ENCODE data around the gene PACRG.
"Not testable (repeated sequence)": the region's sequence is repeated elsewhere in the genome, so short reads cannot be mapped to it uniquely, and the experiment has no call there.

PACRG gene

DNA sequence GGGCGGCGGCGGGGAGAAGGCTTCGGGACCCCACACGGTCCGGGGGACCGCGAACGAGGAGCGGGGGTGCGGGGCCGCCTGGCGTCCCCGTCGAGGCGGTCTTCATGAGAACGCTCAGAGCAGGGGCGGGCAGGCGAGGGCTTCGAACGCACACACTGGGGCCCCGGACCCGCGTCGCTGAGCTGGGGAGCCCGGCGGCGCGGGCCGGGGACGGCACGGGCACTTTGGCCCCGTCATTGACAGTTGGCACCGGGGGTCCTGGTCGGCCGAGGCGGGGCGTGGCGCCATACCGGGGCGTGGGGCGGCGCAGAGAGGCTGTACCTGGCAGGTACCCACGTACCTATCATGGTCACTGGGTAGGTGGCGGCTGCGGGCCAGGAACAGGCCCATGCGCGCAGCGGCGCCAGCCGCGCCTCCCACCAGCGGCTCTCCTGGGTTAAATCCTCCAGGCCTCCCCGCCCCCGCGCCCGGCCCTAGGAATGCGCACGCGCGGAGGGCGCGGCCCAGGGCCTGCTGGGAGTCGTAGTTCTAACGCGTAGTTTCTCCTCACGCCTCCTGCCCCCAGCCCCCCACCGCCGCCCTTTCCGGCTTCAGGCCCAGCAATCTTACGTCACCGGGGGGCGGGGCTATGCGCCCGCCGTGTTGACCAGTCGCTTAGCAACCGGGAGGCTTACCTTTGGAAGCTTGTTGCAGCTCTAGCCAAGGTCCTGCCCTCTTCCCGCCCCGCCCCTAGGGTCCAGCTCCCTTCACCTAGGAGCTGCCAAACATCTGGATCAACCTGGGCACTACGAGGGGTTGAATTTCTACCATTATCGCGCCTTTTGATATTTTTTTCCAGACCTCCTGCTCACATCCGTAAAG is at the start of gene PACRG, which contains the start of gene PRKN:
PACRG (plus strand) TSS at position 653 of the 861 bp plus-strand sequence.
PRKN (minus strand) TSS at position 445 of the 861 bp plus-strand sequence.
- FAIRE-seq: peak; percentile 76
- peak; percentile 98 for DNase-seq (ENCODE audit: low spot score)

DNA sequence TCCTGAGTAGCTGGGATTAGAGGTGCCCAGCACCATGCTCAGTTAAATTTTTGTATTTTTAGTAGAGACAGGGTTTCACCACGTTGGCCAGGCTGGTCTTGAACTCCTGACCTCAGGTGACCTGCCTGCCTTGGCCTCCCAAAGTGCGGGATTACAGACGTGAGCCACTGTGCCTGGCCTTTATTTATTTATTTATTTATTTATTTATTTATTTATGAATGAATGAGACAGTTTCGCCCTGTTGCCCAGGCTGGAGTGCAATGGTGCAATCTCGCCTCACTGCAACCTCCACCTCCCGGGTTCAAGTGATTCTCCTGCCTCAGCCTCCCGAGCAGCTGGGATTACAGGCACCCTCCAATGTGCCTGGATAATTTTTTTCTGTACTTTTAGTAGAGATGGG is 48.9 kb upstream of the PACRG start:
- not testable (repeated sequence) for FAIRE-seq; DNase-seq (ENCODE audit: low spot score)

DNA sequence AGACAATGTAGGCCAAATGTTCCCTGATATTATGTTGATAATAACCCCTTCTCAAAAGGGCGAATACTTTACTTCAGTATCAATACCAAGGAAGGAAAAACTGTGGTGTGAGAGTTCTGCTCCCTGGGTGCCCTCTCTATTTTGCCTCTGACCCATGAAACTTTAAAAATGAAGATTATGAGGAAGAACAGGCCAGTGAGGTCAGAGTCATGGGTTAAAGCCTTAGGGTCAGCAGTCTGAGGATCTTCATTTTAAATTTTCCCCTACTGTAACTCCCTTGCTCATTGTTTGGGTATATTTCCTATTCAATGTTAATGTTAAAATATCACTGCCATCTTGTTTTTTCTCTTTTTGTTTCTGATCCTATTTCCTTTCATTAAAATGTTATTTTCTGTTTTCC is 48.1 kb upstream of the PACRG start:
- DNase-seq (ENCODE audit: low spot score) (no peak), FAIRE-seq (no peak)

DNA sequence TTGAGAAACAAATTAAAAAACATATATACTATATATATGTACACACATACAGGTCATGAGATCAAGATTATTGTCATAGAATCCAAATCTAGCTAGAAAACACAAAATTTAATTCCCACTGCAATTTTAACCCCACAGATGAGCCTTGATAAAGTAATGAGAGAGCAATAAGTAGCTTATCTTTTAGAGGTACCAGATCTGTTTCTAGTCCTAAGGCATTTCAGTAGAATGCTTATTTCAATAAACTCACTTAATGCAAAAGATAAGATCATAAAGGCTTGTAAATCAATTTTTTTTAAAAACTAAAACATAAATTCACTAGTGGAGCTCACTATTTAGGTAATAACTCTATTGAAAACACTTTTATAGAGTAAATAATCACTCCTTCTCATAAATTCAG is 47.4 kb upstream of the PACRG start:
- FAIRE-seq (no peak), DNase-seq (ENCODE audit: low spot score) (no peak)

DNA sequence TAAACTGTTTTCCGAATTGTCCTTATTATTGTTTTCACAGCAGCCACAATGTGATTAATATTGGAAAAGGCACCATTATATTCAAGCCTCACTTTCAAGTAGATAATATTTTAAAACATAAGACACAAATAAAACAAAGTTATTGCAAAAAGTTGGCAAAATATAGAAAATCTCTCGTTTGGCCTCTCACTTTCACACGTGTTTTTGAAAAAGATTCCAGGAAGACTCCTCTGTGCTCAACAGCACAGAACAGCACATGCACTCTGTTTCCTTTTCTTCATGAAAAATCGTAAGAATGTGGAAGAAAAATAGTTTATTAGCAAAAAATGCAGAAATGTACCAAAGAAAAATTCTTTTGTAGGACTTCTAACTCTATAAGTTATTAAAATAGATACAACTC is 46.9 kb upstream of the PACRG start:
- no peak for FAIRE-seq
- DNase-seq (ENCODE audit: low spot score): no peak

DNA sequence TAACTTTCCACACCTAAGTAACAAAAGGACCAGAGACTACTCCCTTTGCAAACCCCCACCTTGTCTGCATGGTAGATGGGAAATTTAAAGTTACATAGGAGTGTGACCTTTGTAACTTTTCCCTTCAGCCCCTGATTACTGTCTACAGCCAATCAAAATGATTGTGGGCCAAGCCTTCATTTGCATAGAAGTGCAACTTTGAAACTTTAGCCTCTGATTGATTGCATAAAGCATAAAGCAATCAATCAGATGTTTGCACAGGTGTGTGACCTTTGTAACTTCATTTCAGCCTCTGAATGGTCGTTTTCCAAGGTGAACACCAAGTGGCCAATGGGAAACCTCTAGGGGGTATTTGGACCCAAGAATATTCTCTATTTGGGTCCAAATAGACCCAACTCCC is 46.3 kb upstream of the PACRG start:
- DNase-seq (ENCODE audit: low spot score) (no peak), FAIRE-seq (no peak)

DNA sequence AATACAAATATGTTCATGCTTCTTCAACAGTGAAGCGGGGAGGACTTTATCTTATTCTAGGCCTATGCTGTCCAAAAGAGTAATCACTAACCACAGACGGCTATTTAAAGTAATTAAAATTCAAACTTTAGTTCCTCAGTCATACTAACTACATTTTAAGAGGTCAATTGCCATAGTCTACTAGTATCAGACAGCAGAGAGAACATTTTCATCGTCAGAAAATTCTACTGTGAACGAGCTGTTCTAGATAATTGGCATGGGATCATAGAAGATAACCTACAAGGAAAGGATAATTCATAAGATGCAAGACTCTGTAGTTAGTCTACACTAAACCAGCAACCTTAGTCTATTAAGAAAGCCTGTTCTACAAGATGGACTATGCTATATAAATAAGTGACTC is 44.6 kb upstream of the PACRG start:
- FAIRE-seq: no peak

DNA sequence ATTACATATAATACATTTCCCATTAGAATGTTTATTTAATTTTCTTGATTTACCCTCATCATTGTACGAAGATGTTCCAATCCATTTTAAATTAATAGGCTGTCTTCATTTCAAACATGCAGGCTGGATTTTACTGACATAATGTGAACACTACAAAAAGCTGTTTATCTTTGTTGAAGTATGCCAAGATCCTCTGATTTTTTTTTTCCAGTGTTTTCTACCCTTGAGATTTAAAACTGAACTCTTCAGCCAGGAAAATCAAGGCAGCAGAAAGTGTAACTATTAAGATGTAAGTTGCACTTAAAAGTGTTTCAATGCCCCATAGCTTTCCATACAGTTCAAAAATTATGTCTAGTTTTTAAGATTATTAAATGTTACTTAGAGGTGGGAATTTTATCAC is 43.7 kb upstream of the PACRG start:
- DNase-seq (ENCODE audit: low spot score): no peak
- no peak for FAIRE-seq

More for the DNA sequence above, 44.6 kb upstream of the PACRG start:
- no peak for DNase-seq (ENCODE audit: low spot score)

DNA sequence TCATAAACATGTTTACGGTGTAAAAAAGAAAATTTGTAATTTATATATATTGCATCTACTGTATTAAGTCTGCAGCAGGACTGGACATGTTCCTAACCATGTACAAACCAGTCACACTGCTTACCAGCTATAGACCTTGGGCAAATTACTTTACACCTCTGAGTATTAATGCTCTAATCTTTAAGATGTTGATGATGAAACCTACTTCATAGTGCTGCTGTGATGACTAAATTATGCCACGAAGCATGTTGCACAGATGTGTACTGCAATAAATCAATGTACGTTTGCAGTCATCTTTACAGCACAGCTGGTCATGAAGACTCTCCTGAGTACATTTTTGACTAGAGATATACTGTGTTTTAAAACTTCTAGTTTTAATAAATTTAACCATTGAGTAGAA is 42.8 kb upstream of the PACRG start:
- DNase-seq (ENCODE audit: low spot score) (no peak), FAIRE-seq (no peak)

DNA sequence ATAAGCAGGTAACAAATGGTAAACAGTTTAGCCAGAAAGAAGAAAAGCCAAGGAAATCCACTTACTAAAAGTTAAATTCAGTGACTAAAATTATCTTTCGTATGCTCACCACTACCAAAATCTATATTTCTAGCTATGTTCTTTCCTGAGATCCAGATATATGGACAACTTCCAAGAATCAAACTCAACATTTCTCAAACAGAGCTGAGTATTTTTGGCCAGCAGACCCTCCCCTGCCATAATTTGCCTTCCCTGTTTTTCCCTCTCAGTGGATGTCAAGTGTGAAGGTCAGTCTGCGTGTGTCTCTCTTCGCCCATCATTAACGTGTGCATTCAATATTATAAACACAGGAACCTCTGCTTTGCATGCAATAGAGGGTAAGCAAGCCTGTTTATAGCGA is 42.2 kb upstream of the PACRG start:
- no peak for DNase-seq (ENCODE audit: low spot score)
- FAIRE-seq: no peak

DNA sequence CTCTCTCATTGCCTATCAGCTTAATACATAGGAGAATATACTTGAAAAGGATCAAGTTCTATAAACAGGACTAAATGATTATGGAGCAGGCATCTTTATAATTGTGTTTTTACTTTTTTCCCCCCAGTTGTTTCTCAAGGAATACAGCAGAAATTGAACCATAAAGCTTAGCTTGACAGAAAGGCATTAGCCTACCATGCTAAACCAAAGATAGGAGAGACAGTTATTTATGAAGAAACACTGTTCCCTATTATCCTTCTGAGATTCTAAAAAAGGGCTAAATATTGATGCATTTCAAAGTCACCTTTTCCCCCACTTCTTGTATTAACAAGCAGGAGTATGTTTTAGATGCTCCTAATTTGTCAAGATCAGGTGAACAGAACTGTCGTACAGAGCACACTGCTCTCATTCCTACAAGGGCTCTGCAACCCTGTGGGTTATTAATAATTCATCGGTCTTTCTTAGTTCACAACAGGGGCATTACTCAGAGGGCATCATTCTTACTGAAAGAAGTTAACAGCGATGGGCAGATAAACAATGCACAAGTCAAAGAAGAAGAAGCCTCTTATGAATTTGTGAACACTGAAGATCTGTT is 38.9 kb upstream of the PACRG start:
- DNase-seq (ENCODE audit: low spot score) (no peak), FAIRE-seq (no peak)

DNA sequence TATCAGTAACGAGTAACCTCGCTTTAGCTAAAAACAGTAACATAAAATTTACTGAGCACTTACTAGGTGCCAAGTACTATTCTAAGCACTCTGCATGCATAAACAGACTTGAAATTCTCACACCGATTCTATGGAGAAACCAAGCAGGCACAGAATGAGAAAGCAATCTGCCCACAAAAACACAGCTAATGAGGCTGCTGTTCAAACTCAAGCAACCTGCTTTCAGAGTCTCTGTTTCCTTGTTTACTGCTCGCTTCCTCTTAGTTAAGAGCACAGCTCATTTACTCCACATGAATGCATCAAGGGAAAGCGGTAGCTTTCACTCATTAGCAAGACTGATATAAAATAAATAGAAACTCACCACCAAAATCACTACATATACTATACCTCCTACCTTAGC is 37.6 kb upstream of the PACRG start:
- FAIRE-seq: no peak
- no peak for DNase-seq (ENCODE audit: low spot score)

DNA sequence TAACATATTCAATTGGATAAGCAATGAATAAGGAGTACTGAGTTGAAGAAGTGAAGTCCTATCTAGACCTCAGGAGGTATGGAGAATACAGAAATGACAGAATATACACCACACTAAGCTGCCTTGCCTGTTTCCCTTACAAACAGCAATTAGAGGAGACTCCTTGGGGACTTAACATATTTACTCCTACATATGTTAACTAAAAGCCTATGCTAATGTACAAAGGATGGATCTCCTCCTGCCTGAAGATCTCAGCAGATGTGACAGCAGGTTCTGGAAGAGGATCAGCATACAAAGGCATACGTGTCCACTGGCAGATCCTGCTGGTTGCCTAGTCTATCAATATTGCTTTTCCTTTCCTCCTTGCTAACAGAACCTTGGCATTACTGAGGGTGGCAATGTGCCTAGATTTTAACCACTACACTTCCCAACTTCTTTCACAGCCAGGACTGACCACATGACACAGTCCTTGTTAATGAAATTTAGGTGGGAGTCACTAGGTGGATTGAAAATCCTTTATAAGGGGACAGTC is 29.8 kb upstream of the PACRG start:
- DNase-seq (ENCODE audit: low spot score): no peak
- FAIRE-seq: no peak

DNA sequence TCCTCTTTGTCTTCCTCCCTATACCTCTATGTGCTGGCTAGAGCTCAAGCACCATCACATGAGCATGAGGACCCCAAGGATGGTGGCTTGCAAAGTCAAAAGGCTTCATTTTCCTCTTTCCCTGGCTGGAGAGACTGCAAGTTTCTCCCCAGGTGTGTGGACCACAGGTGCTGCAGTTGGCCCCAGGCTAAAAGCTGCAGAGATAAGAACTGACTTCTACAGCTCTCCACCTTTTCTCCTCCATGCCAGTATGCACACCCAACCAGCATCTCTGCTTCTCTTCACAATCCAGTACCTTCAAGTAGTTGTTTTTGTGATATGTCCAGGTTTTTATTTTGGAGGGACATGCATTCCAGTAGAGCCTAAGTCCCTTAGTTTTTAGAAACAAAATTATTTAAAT is 29.3 kb upstream of the PACRG start:
- no peak for DNase-seq (ENCODE audit: low spot score)
- FAIRE-seq: no peak

DNA sequence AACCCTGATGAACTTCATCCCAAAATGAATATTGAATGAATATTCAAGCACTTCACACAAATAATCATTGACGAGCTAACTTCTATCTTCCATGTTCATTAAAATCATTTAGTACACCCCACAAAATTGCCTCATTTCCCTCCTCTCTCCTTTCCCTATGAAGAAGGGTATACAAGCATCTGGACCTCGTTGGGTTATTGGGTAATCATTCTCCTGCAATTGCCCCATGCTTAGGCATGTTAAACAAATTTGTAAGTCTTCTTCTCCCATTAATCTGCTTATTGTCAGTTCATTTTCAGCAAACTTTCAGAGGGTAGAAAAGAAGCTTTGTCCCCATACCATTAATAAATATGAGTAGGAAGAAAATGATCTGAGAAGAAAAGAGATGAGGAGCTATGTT is 27.8 kb upstream of the PACRG start:
- FAIRE-seq (no peak), DNase-seq (ENCODE audit: low spot score) (no peak)

DNA sequence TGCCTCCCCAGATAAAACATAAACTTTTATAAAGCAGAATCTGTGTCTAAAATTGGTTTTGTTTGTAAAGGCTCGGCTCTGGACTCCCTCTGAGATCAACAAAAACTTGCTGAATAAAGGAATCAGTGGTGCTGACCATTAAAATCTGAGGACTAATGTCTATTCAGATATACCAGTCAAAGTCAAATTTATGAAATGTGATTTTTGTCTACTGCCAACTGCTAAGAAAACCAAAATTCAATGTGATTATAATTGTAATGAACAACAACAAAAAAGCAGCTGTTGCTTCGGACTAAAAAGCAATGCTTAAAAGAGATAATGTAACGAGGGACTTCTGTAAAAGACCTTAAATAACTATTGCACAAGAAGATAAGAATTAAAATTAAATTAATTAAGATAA is 26.8 kb upstream of the PACRG start:
- DNase-seq (ENCODE audit: low spot score) (no peak), FAIRE-seq (no peak)

DNA sequence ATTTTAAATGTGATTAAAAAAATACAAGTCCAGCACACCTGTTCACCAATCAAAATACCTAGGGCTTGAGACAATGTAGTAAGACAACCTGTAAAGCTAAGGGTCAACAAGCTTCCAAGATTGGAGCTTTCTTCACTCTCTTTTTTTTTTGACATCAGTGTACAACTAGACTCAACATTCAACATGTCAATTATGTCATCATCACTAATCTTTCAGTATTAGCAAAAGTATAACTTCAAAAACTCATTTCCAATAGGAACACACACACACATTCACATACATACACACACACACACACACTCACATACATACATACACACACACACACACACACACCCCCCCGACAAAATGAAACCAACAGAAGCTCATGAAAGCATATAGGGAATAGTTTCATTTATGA is 26.2 kb upstream of the PACRG start:
- FAIRE-seq: no peak
- DNase-seq (ENCODE audit: low spot score): no peak

DNA sequence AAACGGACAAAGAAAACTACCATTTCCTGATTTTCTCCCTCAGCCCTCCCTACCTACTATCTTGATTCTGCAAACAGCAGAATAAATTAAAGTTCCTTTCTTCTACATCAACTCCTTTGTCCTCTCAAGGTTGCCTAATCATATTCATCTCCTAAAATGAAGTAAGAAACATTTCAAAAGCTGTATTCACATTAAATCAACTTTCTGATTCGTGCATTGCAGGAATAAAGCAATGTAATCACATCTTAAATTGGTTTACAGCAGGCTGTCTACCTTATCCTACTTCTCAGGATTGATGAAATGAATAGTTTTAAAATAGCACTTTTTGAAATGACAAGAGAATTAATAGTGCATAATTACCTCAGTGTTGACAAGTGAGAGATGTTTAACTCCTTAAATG is 25.3 kb upstream of the PACRG start:
- FAIRE-seq (no peak), DNase-seq (ENCODE audit: low spot score) (no peak)

DNA sequence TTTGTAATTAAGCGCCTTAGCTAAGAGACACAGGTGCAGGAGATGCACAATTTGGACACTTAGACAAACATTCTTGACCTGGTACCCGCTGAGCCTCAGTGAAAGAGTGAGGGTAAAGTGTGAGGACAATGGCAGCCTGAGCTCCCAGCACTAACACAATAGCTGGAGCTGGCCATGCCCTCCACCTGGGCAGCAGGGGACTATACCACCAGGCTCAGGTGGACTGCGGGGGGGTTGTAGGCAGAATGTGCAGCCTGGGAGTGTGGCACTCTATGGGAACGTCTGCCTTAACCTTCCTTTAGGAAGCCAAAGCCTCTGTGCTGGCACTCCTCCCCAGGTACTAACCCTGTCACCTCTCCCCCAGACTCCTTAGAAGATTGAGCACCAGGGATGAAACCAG is 23.8 kb upstream of the PACRG start:
- DNase-seq (ENCODE audit: low spot score): no peak
- no peak for FAIRE-seq

DNA sequence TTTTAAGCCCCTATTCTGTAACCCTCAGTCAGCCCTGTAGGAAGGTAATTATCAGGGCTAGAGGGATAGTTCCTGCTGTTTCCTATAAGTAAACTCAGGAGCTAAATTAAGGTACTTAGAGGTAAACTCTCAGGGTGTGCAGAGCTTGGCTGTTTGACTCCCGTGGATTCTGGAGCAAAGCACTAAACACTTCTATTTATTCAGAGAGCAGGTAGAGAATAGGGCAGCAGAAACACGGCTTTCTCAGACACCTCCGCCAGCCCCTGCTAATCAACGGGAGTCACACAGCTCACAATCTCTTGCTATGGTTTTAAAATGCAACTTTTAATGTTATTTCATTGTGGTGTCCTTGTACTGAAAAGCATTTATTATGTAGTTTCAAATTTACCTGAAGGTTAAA is 22.0 kb upstream of the PACRG start:
- DNase-seq (ENCODE audit: low spot score) (no peak), FAIRE-seq (no peak)

DNA sequence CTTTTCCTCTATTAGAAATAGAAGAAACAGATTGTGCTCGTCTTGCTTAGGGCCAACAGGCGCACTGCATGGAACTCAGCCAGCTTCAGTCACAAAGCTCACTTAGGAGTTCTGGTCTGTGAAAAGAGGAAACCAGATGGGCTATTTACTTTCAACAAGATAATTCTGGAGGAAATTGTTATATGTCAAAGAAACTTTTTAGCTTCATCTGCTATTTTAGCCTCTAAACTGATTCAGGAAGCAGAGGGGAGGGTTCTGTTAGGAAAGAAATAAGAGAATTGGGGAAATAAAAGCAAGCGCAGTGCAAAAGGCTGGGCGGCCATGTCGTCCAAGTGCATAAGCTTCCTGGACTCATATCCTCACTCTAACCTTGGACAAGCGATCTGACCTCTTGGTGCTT is 21.5 kb upstream of the PACRG start:
- DNase-seq (ENCODE audit: low spot score) (no peak), FAIRE-seq (no peak)

DNA sequence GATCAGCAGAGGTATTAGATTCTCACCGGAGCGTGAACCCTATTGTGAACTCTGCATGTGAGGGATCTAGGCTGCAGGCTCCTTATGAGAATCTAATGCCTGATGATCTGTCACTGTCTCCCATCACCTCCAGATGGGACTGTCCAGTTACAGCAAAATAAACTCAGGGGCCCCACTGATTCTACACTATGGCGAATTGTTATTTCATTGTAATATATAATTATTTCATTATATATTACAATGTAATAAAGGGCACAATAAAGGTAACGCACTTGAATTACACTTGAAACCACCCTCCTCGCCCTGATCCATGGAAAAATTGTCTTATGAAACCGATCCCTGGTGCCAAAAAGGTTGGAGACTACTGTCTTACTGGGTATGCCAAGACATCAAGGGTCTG is 18.8 kb upstream of the PACRG start:
- FAIRE-seq (no peak), DNase-seq (ENCODE audit: low spot score) (no peak)

DNA sequence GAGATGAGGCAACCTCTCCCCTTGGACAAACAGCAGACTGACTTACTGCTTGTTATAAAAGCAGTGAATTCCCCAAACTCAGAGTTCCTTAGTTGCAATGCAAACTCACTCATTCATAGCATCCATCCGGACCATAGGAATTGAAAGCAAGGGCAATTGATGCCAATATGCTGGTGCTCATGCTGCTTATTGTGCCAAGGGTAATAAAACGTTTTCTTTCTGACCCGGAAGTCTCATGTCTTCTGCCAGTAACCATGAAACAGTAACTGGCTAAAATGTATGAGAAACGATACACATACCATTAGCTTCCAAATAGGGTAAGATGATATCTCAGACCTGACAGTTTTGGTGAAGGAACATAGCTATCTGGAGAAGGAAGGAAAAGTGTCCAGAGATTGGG is 18.3 kb upstream of the PACRG start:
- FAIRE-seq: no peak

More for the DNA sequence above, 18.3 kb upstream of the PACRG start:
- DNase-seq (ENCODE audit: low spot score): no peak

Measured in urothelium cell line (cell line).